Measurements from ENCODE around the gene MIPEP.

The MIPEP gene

GRCh38 chr13:23715092-23715761 lies 174.0 kb downstream of the MIPEP start:
- DNase-seq (ENCODE audit: low read depth in 2 of 2): no peak

- no peak for DNase-seq (ENCODE audit: low read depth in 2 of 2)
Observed at GRCh38 chr13:23714672-23715071, 174.5 kb downstream of the MIPEP start.

- no peak for DNase-seq (ENCODE audit: low read depth in 2 of 2)
Observed at GRCh38 chr13:23711355-23711754, 177.8 kb downstream of the MIPEP start.

- no peak for DNase-seq (ENCODE audit: low read depth in 2 of 2)
Observed at GRCh38 chr13:23710366-23710765, 178.8 kb downstream of the MIPEP start.

DNA sequence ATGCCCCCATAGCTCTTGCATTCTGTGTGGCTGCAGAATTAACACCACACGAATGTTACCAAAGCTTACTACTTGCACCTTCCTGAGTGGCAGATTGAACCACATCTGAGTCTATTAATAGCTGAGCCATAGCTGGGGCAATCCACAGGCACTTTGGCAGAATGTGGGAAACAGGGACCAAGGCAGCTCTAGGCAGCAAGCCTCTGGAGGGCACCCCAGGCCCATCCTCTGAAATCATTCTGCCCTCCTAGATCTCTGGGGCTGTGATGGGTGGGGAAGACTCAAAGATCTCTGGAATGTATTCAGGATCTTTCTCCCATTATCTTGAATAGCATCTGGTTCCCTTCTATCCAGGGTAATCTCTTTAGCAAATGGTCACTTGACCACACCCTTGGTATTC lies 179.7 kb downstream of the MIPEP start:
- DNase-seq (ENCODE audit: low read depth in 2 of 2): no peak

DNA sequence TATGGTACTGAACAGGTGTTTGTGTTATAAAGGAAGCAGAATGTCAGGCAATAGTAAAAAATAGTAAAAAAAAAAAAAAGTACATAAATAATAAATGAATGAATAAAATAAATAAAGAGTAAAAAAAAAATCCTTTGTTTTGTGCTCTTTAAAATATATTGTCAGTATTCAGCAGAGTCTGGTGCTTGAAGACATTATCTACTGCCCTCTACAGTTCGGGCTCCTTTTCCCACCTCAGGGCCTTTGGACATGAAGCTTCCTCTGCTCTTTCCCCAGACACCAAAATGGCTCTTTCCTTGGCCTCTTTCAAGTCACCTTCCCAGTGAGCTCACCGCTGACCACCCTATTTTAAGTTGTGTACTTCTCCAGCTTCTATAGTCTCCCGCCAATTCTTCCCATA lies 181.5 kb downstream of the MIPEP start:
- no peak for DNase-seq (ENCODE audit: low read depth in 2 of 2)

DNA sequence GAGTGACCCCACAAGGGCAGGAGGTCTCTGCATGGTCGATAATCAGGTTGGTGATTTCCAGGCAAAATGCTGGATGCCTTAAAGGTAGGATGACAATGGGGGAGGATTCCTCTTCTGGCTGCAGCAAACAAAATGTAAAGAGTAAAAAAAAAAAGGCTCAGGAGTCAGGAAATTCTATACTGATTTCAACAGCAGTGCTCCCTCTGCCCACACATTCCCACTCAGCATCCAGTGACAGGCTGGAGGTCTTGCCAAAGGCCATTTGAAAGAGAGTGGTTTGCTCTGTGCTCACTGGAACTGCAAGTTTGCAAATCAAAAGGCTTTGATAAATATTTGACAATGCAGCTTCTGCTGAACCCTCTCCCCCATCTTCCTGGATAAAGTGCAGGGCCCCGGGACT lies 183.6 kb downstream of the MIPEP start:
- no peak for DNase-seq (ENCODE audit: low read depth in 2 of 2)

DNA sequence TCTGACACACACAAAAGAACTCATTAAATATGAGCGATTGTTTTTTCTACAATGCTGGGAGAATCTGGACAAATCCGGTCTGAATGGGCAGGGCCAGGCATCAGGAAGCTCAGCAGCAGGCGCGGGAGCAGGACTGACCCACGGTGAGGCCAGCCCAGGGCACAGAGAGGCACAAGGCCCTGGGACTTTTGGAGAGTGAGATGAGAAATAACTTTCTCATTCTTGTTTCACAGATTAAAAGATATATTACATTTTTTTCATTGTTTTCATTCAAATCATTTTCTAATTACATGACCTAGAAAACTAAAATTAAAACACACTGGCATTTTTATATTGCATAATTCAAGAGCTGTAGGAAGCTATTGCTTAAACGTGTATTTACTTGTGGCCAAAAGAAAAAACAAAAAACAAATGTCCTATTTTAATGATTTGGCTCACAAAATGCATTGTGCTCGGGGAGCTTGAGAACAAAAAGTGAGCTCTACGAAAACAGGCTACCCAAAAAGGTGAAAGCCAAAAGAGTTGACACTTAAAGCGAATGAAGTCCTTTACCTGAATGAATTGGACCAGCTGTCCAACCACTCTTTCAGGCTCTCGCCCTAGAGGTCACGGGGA lies 185.8 kb downstream of the MIPEP start:
- no peak for DNase-seq (ENCODE audit: low read depth in 2 of 2)

DNA sequence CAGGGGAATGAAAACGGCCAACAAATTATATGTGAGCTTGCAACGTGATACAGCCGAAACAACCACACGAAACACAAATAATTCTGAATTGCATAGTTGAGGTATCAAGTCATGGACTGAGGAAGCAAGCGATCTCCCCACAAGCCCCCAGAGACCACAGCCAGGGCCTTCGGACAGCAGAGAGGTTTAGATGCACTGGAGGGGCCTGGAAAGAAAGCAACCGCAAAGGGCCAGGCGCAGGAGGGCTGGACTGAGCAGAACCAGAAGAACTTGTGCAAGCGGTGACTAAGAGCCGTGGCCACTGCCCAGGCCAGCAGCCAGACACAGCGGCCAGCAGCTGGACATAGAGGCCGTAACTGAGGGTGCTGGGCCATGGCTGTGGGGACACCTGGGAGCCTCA lies 187.6 kb downstream of the MIPEP start:
- no peak for DNase-seq (ENCODE audit: low read depth in 2 of 2)

DNA sequence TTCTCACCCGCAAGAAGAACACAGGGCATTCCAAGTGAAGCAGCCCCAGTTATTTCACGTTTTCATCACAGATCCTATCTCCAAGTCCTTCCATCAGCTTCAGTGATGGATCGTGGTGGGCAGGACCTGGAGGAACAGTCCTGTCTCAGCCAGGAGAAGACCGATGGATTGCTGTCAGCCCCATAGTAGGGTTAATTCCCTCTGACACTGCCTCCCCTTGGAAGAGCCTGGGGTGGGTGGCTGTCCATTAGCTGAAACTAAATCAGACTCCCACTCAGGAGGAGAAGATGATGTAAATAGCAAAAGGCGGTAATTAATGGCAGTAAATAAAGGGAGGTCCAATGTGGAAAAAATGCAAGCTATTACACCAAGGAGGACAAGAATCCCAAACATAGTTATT lies 188.0 kb downstream of the MIPEP start:
- no peak for DNase-seq (ENCODE audit: low read depth in 2 of 2)

GRCh38 chr13:23699271-23699670 lies 189.9 kb downstream of the MIPEP start:
- DNase-seq (ENCODE audit: low read depth in 2 of 2): no peak

DNA sequence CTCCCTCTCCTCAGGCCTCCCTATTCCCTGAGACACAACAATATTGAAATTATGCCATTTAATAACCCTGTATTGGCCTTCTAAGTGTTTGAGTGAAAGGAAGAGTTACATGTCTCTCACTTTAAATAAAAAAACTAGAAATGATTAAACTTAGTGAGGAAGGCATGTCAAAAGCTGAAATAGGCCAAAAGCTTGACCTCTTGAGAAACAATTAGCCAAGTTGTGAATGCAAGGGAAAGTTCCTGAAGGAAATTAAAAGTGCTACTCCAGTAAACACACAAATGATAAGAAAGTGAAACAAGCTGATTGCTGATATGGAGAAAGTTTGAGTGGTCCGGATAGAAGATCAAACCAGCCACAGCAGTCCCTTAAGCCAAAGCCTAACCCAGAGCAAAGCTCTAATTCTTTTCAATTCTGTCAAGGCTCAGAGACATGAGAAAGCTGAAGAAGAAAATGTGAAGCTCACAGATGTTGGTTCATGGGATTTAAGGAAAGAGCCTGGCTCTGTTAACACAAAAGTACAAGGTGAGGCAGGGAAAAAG lies 191.4 kb downstream of the MIPEP start:
- no peak for DNase-seq (ENCODE audit: low read depth in 2 of 2)

GRCh38 chr13:23696610-23697009 lies 192.6 kb downstream of the MIPEP start:
- no peak for DNase-seq (ENCODE audit: low read depth in 2 of 2)

GRCh38 chr13:23695711-23696464 lies 193.3 kb downstream of the MIPEP start:
- DNase-seq (ENCODE audit: low read depth in 2 of 2): peak in 1 of 2 donors; percentile 22

DNA sequence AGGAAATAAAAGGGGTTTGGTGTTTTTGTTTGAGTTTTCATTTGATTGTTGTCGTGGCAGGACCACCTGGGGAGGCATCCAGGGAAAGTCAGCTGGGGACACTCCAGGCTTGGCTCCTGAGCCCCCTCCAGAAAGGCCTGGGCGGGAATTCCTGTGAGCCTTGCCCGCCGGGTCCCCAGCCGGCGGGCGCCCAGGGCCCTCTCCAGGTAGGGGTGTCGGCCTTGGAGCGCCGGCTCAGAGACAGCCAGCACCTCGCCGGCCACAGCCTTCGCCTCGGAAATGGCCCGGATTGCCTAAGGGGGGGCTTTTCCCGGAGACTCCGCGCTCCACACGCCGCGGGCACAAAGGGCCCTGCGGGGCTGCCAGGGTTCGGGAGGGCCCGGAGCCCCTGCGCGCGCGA lies 194.0 kb downstream of the MIPEP start:
- no peak for DNase-seq (ENCODE audit: low read depth in 2 of 2)

DNA sequence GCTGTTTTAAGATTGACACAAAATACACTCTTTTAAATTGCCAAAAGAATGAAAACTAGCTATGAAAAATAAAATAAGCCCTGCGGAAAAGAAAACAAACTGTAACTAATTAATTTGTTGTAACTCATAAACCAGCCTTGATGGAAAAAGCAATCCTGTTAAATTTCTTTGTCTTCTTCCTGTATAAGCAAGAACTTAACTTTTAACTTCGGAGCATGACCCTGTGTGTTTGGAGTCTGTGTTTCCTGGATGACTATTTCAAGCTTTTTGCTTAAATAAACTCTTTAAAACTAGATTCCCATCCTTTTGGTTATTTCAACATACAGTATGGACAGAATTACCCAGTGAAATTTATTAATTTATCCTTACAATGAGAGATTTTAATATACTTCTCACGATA lies 196.4 kb downstream of the MIPEP start:
- DNase-seq (ENCODE audit: low read depth in 2 of 2): no peak

GRCh38 chr13:23690668-23691067 lies 198.5 kb downstream of the MIPEP start:
- no peak for DNase-seq (ENCODE audit: low read depth in 2 of 2)

DNA sequence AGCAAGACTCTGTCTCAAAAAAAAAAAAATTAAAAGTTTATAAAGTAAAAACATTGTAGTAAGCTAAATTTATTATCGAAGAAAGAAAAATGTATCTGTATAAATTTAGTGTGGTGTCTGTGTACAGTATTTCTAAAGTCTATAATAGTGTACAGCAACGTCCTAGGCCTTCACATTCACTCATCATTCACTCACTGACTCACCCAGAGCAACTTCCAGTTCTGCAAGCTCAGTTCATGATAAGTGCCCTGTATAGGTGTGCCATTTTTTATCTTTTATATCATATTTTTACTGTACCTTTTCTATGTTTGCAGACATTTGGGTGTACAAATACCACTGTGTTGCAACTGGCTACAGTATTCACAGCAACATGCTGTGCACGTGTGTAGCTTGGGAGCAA lies 200.9 kb downstream of the MIPEP start:
- no peak for DNase-seq (ENCODE audit: low read depth in 2 of 2)

DNA sequence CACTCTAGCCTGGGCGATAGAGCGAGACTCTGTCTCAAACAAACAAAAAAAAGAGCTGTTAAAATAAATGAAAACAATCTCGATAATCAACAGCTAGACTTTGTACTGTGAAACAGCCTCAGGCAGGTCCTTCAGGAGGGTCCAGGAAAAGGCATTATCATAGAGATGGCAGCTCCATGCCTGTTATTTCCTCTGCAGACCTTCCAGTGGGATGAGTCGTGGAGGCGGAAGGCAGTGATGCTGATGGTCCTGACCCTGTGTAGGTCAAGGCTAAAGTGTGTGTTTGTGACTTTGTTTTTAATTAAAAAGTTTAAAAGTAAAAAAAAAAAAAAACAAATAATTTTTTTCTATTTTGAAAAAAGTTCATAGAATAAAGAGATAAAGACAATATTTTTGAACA lies 201.6 kb downstream of the MIPEP start:
- no peak for DNase-seq (ENCODE audit: low read depth in 2 of 2)

DNA sequence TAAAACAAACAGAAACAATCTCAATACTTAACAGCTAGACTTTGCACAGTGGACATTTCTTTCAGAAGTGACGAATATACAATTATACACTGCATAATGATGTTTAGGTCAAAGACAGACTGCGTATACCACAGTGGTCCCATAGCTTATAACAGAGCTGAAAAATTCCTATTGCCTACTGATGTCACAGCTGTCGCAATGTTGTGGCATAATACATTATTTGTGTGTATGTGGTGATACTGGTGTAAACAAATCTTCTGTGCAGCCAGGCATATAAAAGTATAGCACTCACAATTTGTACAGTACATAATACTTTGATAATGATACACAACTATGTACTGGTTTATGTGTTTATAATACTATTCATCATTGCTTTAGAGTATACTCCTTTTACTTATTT lies 202.3 kb downstream of the MIPEP start:
- no peak for DNase-seq (ENCODE audit: low read depth in 2 of 2)

- DNase-seq (ENCODE audit: low read depth in 2 of 2): no peak
Observed at GRCh38 chr13:23685416-23685815, 203.8 kb downstream of the MIPEP start.

GRCh38 chr13:23684647-23685046 lies 204.6 kb downstream of the MIPEP start:
- no peak for DNase-seq (ENCODE audit: low read depth in 2 of 2)

- DNase-seq (ENCODE audit: low read depth in 2 of 2): no peak
Observed at GRCh38 chr13:23683084-23683483, 206.1 kb downstream of the MIPEP start.

All from stimulated activated CD4-positive, alpha-beta T cell treated with anti-CD3 and anti-CD28 coated beads, Interleukin-15, amount 100 ng/mL, for 48 hours (primary cell).